ENCODE results near the gene LGR5. TPM values are rescaled to one million over a fixed set of nuclear protein-coding genes. Genes with fewer than 3 reads are reported as not detected.

Gene LGR5
- total RNA-seq, 1 donor from 2014 or later = 0.54 TPM

DNA sequence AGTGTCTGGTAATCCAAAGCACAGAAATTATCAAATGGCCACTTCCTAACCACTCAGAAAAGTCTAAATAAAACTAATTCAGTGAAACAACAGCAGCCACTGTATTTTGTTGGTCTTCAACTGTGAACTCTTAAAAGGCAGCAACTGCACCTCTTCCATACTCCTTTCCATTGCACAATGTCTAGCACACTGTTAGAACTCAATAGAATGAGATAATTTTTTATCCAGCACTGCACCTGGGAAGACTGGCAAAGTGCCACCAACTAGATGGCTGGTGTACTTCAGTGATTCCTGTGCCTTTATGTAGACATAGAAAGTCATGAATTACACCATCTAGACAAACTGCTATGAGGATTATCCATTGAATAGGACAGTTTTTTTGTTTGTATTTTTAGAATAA is 26.2 kb downstream of the LGR5 start:
- TF ChIP-seq, protein P1, sequence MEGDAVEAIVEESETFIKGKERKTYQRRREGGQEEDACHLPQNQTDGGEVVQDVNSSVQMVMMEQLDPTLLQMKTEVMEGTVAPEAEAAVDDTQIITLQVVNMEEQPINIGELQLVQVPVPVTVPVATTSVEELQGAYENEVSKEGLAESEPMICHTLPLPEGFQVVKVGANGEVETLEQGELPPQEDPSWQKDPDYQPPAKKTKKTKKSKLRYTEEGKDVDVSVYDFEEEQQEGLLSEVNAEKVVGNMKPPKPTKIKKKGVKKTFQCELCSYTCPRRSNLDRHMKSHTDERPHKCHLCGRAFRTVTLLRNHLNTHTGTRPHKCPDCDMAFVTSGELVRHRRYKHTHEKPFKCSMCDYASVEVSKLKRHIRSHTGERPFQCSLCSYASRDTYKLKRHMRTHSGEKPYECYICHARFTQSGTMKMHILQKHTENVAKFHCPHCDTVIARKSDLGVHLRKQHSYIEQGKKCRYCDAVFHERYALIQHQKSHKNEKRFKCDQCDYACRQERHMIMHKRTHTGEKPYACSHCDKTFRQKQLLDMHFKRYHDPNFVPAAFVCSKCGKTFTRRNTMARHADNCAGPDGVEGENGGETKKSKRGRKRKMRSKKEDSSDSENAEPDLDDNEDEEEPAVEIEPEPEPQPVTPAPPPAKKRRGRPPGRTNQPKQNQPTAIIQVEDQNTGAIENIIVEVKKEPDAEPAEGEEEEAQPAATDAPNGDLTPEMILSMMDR (IDR thresholded peaks at IDR 0.05; ENCODE audit: unreplicated experiment) = no peak
- Mint-ChIP-seq H3K4me1 (peaks cover 21% of the 10 kb centered on the region), H3K36me3 (no peaks in the 10 kb centered on the region), H3K27me3 (ENCODE audit: low read depth) (peaks cover 8% of the 10 kb centered on the region), H3K4me3 (no peak overlapping the region), H3K9me3 (no peaks in the 10 kb centered on the region), H3K27ac (no peak overlapping the region)
- no peak for DNase-seq (ENCODE audit: low spot score in 2 of 2, unreplicated experiment in 2 of 2)

DNA sequence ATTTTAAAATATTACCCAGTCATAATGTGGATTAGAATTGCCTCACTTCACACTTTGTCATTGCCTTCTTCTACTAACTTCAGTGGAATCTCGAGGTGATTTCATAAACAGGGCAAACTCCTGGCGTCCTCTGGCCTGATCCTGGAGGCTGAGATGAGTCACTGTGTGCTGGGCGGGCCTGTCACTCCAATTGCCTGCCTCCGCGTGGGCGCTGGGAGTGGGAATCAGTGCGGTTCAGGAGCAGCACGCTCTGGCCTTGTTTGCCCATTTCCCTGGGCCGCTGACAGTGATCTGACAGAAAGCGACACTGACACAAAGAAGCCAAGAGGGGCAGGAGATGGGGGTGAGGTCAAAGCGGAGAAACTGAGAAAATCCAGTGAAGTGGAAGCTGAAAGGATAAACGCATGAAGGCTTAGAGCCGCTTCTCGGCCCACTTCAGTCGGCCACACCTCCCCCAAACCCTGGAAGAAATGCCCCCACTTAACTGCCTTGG is 29.7 kb downstream of the LGR5 start:
- Mint-ChIP-seq H3K36me3 (no peaks in the 10 kb centered on the region), H3K9me3 (no peaks in the 10 kb centered on the region), H3K4me3 (no peak overlapping the region), H3K27ac (no peak overlapping the region), H3K4me1 (peaks cover 21% of the 10 kb centered on the region), H3K27me3 (ENCODE audit: low read depth) (peaks cover 7% of the 10 kb centered on the region)
- TF ChIP-seq, protein P1 (IDR thresholded peaks at IDR 0.05; ENCODE audit: unreplicated experiment) = no peak
- DNase-seq (ENCODE audit: low spot score in 2 of 2, unreplicated experiment in 2 of 2) = no peak

DNA sequence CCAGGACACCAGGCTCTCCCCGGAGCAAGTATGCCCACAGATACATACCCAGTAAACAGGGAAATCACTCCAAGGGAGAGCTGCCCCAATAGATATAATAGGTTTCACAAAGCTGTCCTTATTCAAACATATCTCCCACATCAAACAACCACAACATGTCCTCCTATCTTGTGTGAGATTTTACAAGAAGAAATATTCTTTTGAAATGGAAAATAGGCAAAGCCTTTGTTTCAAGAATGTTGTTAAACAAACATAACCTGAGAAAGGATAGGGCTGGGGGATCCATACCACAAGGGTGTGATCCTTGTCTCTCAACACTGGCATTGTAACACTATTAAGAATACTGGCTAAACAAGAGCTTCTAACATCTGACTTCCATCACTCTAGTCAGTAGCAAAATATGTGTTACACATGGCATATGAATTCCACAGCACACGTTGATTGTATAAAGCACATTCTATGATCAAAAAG is 32.9 kb downstream of the LGR5 start:
- TF ChIP-seq, protein P1 (IDR thresholded peaks at IDR 0.05; ENCODE audit: unreplicated experiment) = no peak
- no peaks in the 10 kb centered on the region for H3K9me3 Mint-ChIP-seq
- H3K27ac Mint-ChIP-seq = no peak overlapping the region
- H3K27me3 Mint-ChIP-seq (ENCODE audit: low read depth) = no peaks in the 10 kb centered on the region
- peaks cover 8% of the 10 kb centered on the region for H3K4me1 Mint-ChIP-seq
- no peak overlapping the region for H3K4me3 Mint-ChIP-seq
- DNase-seq (ENCODE audit: low spot score in 2 of 2, unreplicated experiment in 2 of 2) = no peak
- no peaks in the 10 kb centered on the region for H3K36me3 Mint-ChIP-seq

DNA sequence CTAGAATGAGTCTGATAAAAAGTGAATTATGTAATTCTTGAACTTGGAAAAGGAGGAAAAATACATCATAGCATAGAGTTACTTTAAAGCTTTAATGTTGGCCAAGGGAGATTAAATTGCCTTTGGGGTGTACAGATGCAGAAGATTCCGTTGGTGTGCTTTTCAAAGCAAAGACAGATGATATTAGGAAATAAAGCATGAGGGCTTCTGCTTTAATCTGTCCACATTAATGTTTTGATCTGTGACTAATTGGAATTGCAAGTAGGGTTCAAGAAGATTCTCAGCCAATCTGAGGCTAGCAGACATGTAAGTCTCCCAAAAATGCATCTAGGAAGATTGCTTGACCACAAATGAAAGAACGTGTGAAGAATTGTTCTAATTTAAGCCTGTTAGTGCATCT is 35.2 kb downstream of the LGR5 start:
- Mint-ChIP-seq H3K4me1 (no peaks in the 10 kb centered on the region), H3K27ac (no peak overlapping the region)
- DNase-seq (ENCODE audit: low spot score in 2 of 2, unreplicated experiment in 2 of 2) = no peak

DNA sequence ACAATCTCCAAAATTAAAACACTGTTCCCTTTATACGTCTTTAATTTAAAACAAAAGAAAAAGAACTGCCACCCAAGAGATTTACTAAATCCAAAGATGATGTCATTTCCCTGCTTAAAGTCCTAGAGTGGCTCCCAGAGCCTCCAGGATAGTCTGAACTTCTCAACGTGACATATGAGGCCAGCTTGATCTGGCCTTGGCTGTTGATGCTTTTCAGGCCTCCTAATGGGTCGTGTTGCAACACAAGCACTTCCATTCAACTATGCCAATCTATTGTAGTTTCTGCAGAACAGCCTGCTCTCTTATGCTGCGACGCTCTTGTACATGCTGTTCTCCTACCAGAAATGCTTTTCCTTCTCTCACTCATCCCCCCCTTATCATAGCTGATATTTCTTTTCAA is 35.7 kb downstream of the LGR5 start:
- no peaks in the 10 kb centered on the region for H3K36me3 Mint-ChIP-seq
- H3K4me1 Mint-ChIP-seq = no peaks in the 10 kb centered on the region
- no peak overlapping the region for H3K4me3 Mint-ChIP-seq
- H3K27ac Mint-ChIP-seq = no peak overlapping the region
- DNase-seq (ENCODE audit: low spot score in 2 of 2, unreplicated experiment in 2 of 2) = no peak
- H3K9me3 Mint-ChIP-seq = no peaks in the 10 kb centered on the region
- TF ChIP-seq, protein P1 (IDR thresholded peaks at IDR 0.05; ENCODE audit: unreplicated experiment) = no peak
- H3K27me3 Mint-ChIP-seq (ENCODE audit: low read depth) = peaks cover 4% of the 10 kb centered on the region

More for the DNA sequence above, 35.2 kb downstream of the LGR5 start:
- no peaks in the 10 kb centered on the region for H3K9me3 Mint-ChIP-seq
- H3K27me3 Mint-ChIP-seq (ENCODE audit: low read depth) = peaks cover 3% of the 10 kb centered on the region
- no peak overlapping the region for H3K4me3 Mint-ChIP-seq
- H3K36me3 Mint-ChIP-seq = no peaks in the 10 kb centered on the region
- TF ChIP-seq, protein P1 (IDR thresholded peaks at IDR 0.05; ENCODE audit: unreplicated experiment) = no peak

DNA sequence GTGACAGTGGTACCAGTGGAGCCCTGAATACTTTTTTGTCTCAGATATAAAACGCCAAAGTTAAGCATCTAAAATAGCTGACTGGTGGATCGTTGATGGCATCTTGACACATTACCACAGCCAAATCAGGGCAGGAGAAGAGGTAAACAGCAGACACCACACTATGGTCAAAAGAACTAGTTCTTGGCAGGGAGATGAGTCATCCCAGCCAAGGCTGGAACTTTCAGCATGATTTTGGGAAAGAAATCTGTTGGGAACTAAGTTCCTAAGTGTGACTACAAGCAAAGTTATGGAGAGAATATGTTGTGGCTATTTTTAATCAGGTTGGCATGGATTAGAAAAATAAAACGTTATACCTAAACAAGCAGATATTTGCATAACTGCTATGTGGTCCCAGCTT is 36.9 kb downstream of the LGR5 start:
- no peak overlapping the region for H3K4me3 Mint-ChIP-seq
- no peak for DNase-seq (ENCODE audit: low spot score in 2 of 2, unreplicated experiment in 2 of 2)
- H3K27ac Mint-ChIP-seq = no peak overlapping the region
- no peaks in the 10 kb centered on the region for H3K36me3 Mint-ChIP-seq
- H3K9me3 Mint-ChIP-seq = no peaks in the 10 kb centered on the region
- H3K27me3 Mint-ChIP-seq (ENCODE audit: low read depth) = peaks cover 4% of the 10 kb centered on the region
- H3K4me1 Mint-ChIP-seq = no peaks in the 10 kb centered on the region
- TF ChIP-seq, protein P1 (IDR thresholded peaks at IDR 0.05; ENCODE audit: unreplicated experiment) = no peak
